ENCODE data around the gene KCND2. TPM values are rescaled to one million over a fixed set of nuclear protein-coding genes. Genes with fewer than 3 reads are reported as not detected.

The KCND2 gene
- total and polyA plus RNA-seq, 3 experiments from 2014 or later, result not detected

- peaks cover 0 to 8% of the 10 kb centered on the region in 2 donors for H3K27me3 Mint-ChIP-seq
- no peak overlapping the region for H3K27ac Mint-ChIP-seq
- H3K9me3 Mint-ChIP-seq, result no peaks in the 10 kb centered on the region
- H3K4me1 Mint-ChIP-seq, result no peaks in the 10 kb centered on the region
- no peak for DNase-seq
- no peaks in the 10 kb centered on the region for H3K36me3 Mint-ChIP-seq
- ChIA-PET CTCF (no interaction called here), POLR2A (no interaction called here)
- Histone ChIP-seq H3K9me3 (ENCODE audit: low read length) (no peaks in the 10 kb centered on the region), H3K27me3 (ENCODE audit: insufficient read depth, low read length, poor library complexity, severe bottlenecking) (no peaks in the 10 kb centered on the region), H3K36me3 (ENCODE audit: insufficient read depth, low read length) (no peaks in the 10 kb centered on the region), H3K27ac (ENCODE audit: low read depth, low read length) (no peak overlapping the region), H3K4me1 (ENCODE audit: insufficient read depth, low read length) (no peaks in the 10 kb centered on the region), H3K4me3 (ENCODE audit: low read length) (no peak overlapping the region)
- H3K4me3 Mint-ChIP-seq, result no peak overlapping the region
These were observed 467.4 kb downstream of the KCND2 start for GRCh38 chr7:120740348-120740747.

GRCh38 chr7:120741371-120742042, 468.5 kb downstream of the KCND2 start:
- H3K27me3 Mint-ChIP-seq, result peaks cover 0 to 8% of the 10 kb centered on the region in 2 donors
- no peaks in the 10 kb centered on the region for H3K4me1 ChIP-seq (ENCODE audit: insufficient read depth, low read length)
- no peak for DNase-seq
- ChIA-PET CTCF (no interaction called here), POLR2A (no interaction called here)
- H3K36me3 ChIP-seq (ENCODE audit: insufficient read depth, low read length), result no peaks in the 10 kb centered on the region
- H3K36me3 Mint-ChIP-seq, result no peaks in the 10 kb centered on the region
- H3K9me3 Mint-ChIP-seq, result no peaks in the 10 kb centered on the region
- no peaks in the 10 kb centered on the region for H3K9me3 ChIP-seq (ENCODE audit: low read length)
- H3K27ac ChIP-seq (ENCODE audit: low read depth, low read length), result no peak overlapping the region
- H3K4me3 Mint-ChIP-seq, result no peak overlapping the region
- H3K4me3 ChIP-seq (ENCODE audit: low read length), result no peak overlapping the region
- H3K4me1 Mint-ChIP-seq, result no peaks in the 10 kb centered on the region
- H3K27me3 ChIP-seq (ENCODE audit: insufficient read depth, low read length, poor library complexity, severe bottlenecking), result no peaks in the 10 kb centered on the region
- no peak overlapping the region for H3K27ac Mint-ChIP-seq

GRCh38 chr7:120742372-120742771, 469.4 kb downstream of the KCND2 start:
- Mint-ChIP-seq H3K27ac (no peak overlapping the region), H3K36me3 (no peaks in the 10 kb centered on the region), H3K9me3 (no peaks in the 10 kb centered on the region), H3K27me3 (peaks cover 0 to 6% of the 10 kb centered on the region in 2 donors), H3K4me3 (no peak overlapping the region), H3K4me1 (no peaks in the 10 kb centered on the region)
- H3K36me3 ChIP-seq (ENCODE audit: insufficient read depth, low read length), result no peaks in the 10 kb centered on the region
- H3K27ac ChIP-seq (ENCODE audit: low read depth, low read length), result no peak overlapping the region
- H3K4me3 ChIP-seq (ENCODE audit: low read length), result no peak overlapping the region
- POLR2A ChIA-PET, result no interaction called here
- DNase-seq, result no peak
- H3K9me3 ChIP-seq (ENCODE audit: low read length), result no peaks in the 10 kb centered on the region
- no peaks in the 10 kb centered on the region for H3K27me3 ChIP-seq (ENCODE audit: insufficient read depth, low read length, poor library complexity, severe bottlenecking)
- CTCF ChIA-PET, result no interaction called here
- H3K4me1 ChIP-seq (ENCODE audit: insufficient read depth, low read length), result no peaks in the 10 kb centered on the region

GRCh38 chr7:120743128-120743527, 470.2 kb downstream of the KCND2 start:
- ChIA-PET CTCF (no interaction called here), POLR2A (no interaction called here)
- Mint-ChIP-seq H3K9me3 (no peaks in the 10 kb centered on the region), H3K27ac (no peak overlapping the region), H3K4me1 (no peaks in the 10 kb centered on the region), H3K36me3 (no peaks in the 10 kb centered on the region), H3K27me3 (peaks cover 0 to 5% of the 10 kb centered on the region in 2 donors), H3K4me3 (no peak overlapping the region)
- H3K27ac ChIP-seq (ENCODE audit: low read depth, low read length), result no peak overlapping the region
- no peak overlapping the region for H3K4me3 ChIP-seq (ENCODE audit: low read length)
- no peaks in the 10 kb centered on the region for H3K36me3 ChIP-seq (ENCODE audit: insufficient read depth, low read length)
- no peaks in the 10 kb centered on the region for H3K27me3 ChIP-seq (ENCODE audit: insufficient read depth, low read length, poor library complexity, severe bottlenecking)
- no peak for DNase-seq
- no peaks in the 10 kb centered on the region for H3K9me3 ChIP-seq (ENCODE audit: low read length)
- H3K4me1 ChIP-seq (ENCODE audit: insufficient read depth, low read length), result no peaks in the 10 kb centered on the region

GRCh38 chr7:120760050-120760449, 487.1 kb downstream of the KCND2 start:
- CTCF ChIA-PET, result no interaction called here
- no peak overlapping the region for H3K4me3 ChIP-seq (ENCODE audit: low read length)
- no peak overlapping the region for H3K27ac Mint-ChIP-seq
- no peak for DNase-seq
- H3K27ac ChIP-seq (ENCODE audit: low read depth, low read length), result no peak overlapping the region
- no peaks in the 10 kb centered on the region for H3K9me3 Mint-ChIP-seq
- no peaks in the 10 kb centered on the region for H3K9me3 ChIP-seq (ENCODE audit: low read length)
- H3K27me3 ChIP-seq (ENCODE audit: insufficient read depth, low read length, poor library complexity, severe bottlenecking), result no peaks in the 10 kb centered on the region
- POLR2A ChIA-PET, result no interaction called here
- no peaks in the 10 kb centered on the region for H3K4me1 ChIP-seq (ENCODE audit: insufficient read depth, low read length)
- H3K27me3 Mint-ChIP-seq, result peaks cover 0 to 1% of the 10 kb centered on the region in 2 donors
- H3K36me3 Mint-ChIP-seq, result no peaks in the 10 kb centered on the region
- H3K4me1 Mint-ChIP-seq, result no peaks in the 10 kb centered on the region
- no peaks in the 10 kb centered on the region for H3K36me3 ChIP-seq (ENCODE audit: insufficient read depth, low read length)
- no peak overlapping the region for H3K4me3 Mint-ChIP-seq

GRCh38 chr7:120760851-120761250, 487.9 kb downstream of the KCND2 start:
- no peaks in the 10 kb centered on the region for H3K9me3 Mint-ChIP-seq
- Histone ChIP-seq H3K36me3 (ENCODE audit: insufficient read depth, low read length) (no peaks in the 10 kb centered on the region), H3K4me1 (ENCODE audit: insufficient read depth, low read length) (no peaks in the 10 kb centered on the region), H3K27me3 (ENCODE audit: insufficient read depth, low read length, poor library complexity, severe bottlenecking) (no peaks in the 10 kb centered on the region), H3K9me3 (ENCODE audit: low read length) (no peaks in the 10 kb centered on the region), H3K27ac (ENCODE audit: low read depth, low read length) (no peak overlapping the region), H3K4me3 (ENCODE audit: low read length) (no peak overlapping the region)
- no peak overlapping the region for H3K27ac Mint-ChIP-seq
- DNase-seq, result no peak
- no peaks in the 10 kb centered on the region for H3K4me1 Mint-ChIP-seq
- POLR2A ChIA-PET, result no interaction called here
- H3K4me3 Mint-ChIP-seq, result no peak overlapping the region
- H3K36me3 Mint-ChIP-seq, result no peaks in the 10 kb centered on the region
- CTCF ChIA-PET, result no interaction called here
- H3K27me3 Mint-ChIP-seq, result peaks cover 0 to 1% of the 10 kb centered on the region in 2 donors

GRCh38 chr7:120770206-120770605, 497.2 kb downstream of the KCND2 start:
- no peaks in the 10 kb centered on the region for H3K4me1 Mint-ChIP-seq
- H3K4me3 Mint-ChIP-seq, result no peak overlapping the region

GRCh38 chr7:120774481-120774880, 501.5 kb downstream of the KCND2 start:
- Histone ChIP-seq H3K27ac (ENCODE audit: low read depth, low read length) (no peak overlapping the region), H3K4me3 (ENCODE audit: low read length) (no peak overlapping the region), H3K36me3 (ENCODE audit: insufficient read depth, low read length) (no peaks in the 10 kb centered on the region), H3K27me3 (ENCODE audit: insufficient read depth, low read length, poor library complexity, severe bottlenecking) (no peaks in the 10 kb centered on the region), H3K9me3 (ENCODE audit: low read length) (no peaks in the 10 kb centered on the region), H3K4me1 (ENCODE audit: insufficient read depth, low read length) (no peaks in the 10 kb centered on the region)
- DNase-seq, result no peak
- Mint-ChIP-seq H3K9me3 (no peaks in the 10 kb centered on the region), H3K4me1 (no peaks in the 10 kb centered on the region), H3K36me3 (no peaks in the 10 kb centered on the region), H3K27ac (no peak overlapping the region), H3K4me3 (no peak overlapping the region), H3K27me3 (peaks cover 0 to 2% of the 10 kb centered on the region in 2 donors)
- CTCF ChIA-PET, result interaction anchor here (3.5 kb wide), 1 partner anchor 18 kb away, joined by 10 read pairs; no protein-coding TSS in a partner anchor
- POLR2A ChIA-PET, result no interaction called here

More at GRCh38 chr7:120770206-120770605, 497.2 kb downstream of the KCND2 start:
- Histone ChIP-seq H3K36me3 (ENCODE audit: insufficient read depth, low read length) (no peaks in the 10 kb centered on the region), H3K27ac (ENCODE audit: low read depth, low read length) (no peak overlapping the region), H3K9me3 (ENCODE audit: low read length) (no peaks in the 10 kb centered on the region), H3K4me1 (ENCODE audit: insufficient read depth, low read length) (no peaks in the 10 kb centered on the region), H3K27me3 (ENCODE audit: insufficient read depth, low read length, poor library complexity, severe bottlenecking) (no peaks in the 10 kb centered on the region), H3K4me3 (ENCODE audit: low read length) (no peak overlapping the region)
- ChIA-PET CTCF (no interaction called here), POLR2A (no interaction called here)
- Mint-ChIP-seq H3K27ac (no peak overlapping the region), H3K27me3 (peaks cover 0 to 2% of the 10 kb centered on the region in 2 donors), H3K9me3 (no peaks in the 10 kb centered on the region), H3K36me3 (no peaks in the 10 kb centered on the region)
- DNase-seq, result no peak

Measured in CD8-positive, alpha-beta memory T cell (primary cell).